Measurements from ENCODE around the gene NFKBIZ.

DNA sequence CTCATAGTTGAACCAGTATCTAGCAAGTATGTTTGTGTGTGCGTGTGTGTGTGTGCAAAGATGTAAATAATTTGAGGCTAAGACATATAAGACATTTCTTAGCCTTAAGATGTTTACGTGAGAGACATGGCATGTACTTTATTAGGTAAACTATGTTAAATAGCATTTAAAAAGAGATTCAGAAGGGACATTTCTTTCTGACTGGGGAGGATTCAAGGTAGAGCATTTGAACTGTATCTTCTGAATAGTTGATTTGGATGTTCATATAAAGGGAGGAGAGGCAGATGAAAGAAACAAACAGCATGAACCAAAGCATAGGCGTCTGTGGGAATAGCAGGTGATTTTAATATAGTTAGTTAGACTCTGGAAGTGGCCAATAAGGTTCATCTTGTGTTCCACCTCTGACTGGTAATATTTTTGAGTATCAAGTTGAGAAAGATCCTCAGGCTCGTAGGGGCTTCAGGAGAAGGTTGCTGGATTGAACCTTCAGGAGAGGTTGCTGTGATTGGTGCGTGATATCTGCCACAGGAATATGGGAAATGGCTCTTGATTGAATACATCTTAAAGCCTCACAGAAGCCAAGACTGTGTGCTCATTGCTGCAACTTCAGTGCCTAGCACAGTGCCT, 12.6 kb downstream of the NFKBIZ start:
- TF ChIP-seq EGR1 (IDR thresholded peaks at IDR 0.05; ENCODE audit: low read depth in 2 of 2) (no peak), TAF1 (conservative IDR thresholded peaks at IDR 0.05) (no peak), JUND (IDR thresholded peaks at IDR 0.05) (no peak), REST (IDR thresholded peaks at IDR 0.05) (no peak), RXRA (IDR thresholded peaks at IDR 0.05) (no peak)
- TF ChIP-seq, protein P1, sequence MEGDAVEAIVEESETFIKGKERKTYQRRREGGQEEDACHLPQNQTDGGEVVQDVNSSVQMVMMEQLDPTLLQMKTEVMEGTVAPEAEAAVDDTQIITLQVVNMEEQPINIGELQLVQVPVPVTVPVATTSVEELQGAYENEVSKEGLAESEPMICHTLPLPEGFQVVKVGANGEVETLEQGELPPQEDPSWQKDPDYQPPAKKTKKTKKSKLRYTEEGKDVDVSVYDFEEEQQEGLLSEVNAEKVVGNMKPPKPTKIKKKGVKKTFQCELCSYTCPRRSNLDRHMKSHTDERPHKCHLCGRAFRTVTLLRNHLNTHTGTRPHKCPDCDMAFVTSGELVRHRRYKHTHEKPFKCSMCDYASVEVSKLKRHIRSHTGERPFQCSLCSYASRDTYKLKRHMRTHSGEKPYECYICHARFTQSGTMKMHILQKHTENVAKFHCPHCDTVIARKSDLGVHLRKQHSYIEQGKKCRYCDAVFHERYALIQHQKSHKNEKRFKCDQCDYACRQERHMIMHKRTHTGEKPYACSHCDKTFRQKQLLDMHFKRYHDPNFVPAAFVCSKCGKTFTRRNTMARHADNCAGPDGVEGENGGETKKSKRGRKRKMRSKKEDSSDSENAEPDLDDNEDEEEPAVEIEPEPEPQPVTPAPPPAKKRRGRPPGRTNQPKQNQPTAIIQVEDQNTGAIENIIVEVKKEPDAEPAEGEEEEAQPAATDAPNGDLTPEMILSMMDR (IDR thresholded peaks at IDR 0.05; ENCODE audit: low read depth, low read length, missing input control) = no peak

Measured in liver (tissue), 3 donors.